HCT116 (cell line): ENCODE results near the gene DDAH1. TPM values are rescaled to one million over a fixed set of nuclear protein-coding genes. Genes with fewer than 3 reads are reported as not detected.

Experiments used
- ATAC-seq: fragments of 200-7000 bp; cut with Tn5 transposase; 2 replicates; pipeline ENCODE4 v1.9.1; 2020; ENCODE audit warnings: mild to moderate bottlenecking, moderate library complexity
- BruUV-seq: library from RNA; stranded (reverse); fragments of 400-500 nt; replicated peaks from 2 replicates; lab custom pipeline; 2021; lab: Mats Ljungman, UMichigan
- CTCF ChIA-PET: fragments of 300-600 bp; sonication (Branson Sonifier 250); formaldehyde crosslinking; loops from one replicate; lab custom pipeline; 2021; ENCODE audit warnings: antibody characterized with exemption; lab: Charles Lee
- POLR2A ChIA-PET: fragments of 300-600, 350-600 bp; sonication (Branson Sonifier 250); formaldehyde crosslinking; loops from one replicate; lab custom pipeline; 2021; ENCODE audit warnings: antibody characterized with exemption; lab: Charles Lee
- RAD21 ChIA-PET, 2 experiments: fragments of 300-600 bp; sonication (Branson Sonifier 250); formaldehyde crosslinking; loops; one replicate each; lab custom pipeline; 2023; ENCODE audit warnings: low total read pairs in 2 of 2; ENCODE audit not compliant: uncharacterized antibody in 2 of 2, unreplicated experiment in 2 of 2, low non-redundant PET in 1 of 2; lab: Charles Lee
- DNase-seq: peaks from one replicate; pipeline ENCODE4 v3.0.0-alpha.2; 2010; ENCODE audit warnings: low read depth, low spot score
- H2AFZ ChIP-seq: fragments of 200-600 bp; shearing (Covaris generic), sonication (generic); 2 replicates; pipeline ENCODE4 v1.6.1; 2017; ENCODE audit warnings: low read depth, mixed run types, mixed read lengths, antibody characterized with exemption, low read length; ENCODE audit not compliant: poor library complexity, severe bottlenecking
- H3K27ac ChIP-seq: 2 replicates; pipeline ENCODE4 v1.5.1; 2012; ENCODE audit warnings: low read depth, low read length
- H3K27me3 ChIP-seq: fragments of 200-600 bp; sonication (generic); 2 replicates; pipeline ENCODE4 v1.6.1; 2016; ENCODE audit warnings: mixed run types, low read length, mixed read lengths; ENCODE audit not compliant: insufficient read depth
- H3K36me3 ChIP-seq, 2 experiments: fragments of 200-500 bp in 1 of 2; fragments of 200-600 bp in 1 of 2; sonication (Bioruptor generic) in 1 of 2; sonication (generic) in 1 of 2; 2 replicates each; pipeline versions ENCODE4 v1.5.1 to v1.6.1; 2014 to 2016; ENCODE audit warnings: low read length in 2 of 2, inconsistent platforms in 1 of 2, mixed read lengths in 1 of 2, mixed run types in 1 of 2; ENCODE audit not compliant: insufficient read depth in 2 of 2, control insufficient read depth in 1 of 2
- H3K4me1 ChIP-seq, 2 experiments: fragments of 200-600 bp in 1 of 2; sonication (generic) in 1 of 2; 2 replicates each; pipeline versions ENCODE4 v1.5.1 to v1.6.1; 2012 to 2017; ENCODE audit warnings: low read length in 2 of 2, inconsistent platforms in 1 of 2, mild to moderate bottlenecking in 1 of 2, mixed read lengths in 1 of 2, mixed run types in 1 of 2, moderate library complexity in 1 of 2; ENCODE audit not compliant: insufficient read depth in 2 of 2, control insufficient read depth in 1 of 2
- H3K4me2 ChIP-seq: fragments of 200-600 bp; sonication (generic); 2 replicates; pipeline ENCODE4 v1.6.1; 2017; ENCODE audit warnings: mixed run types, low read length, mixed read lengths
- H3K4me3 ChIP-seq, 2 experiments: fragments of 200-600 bp in 1 of 2; sonication (generic) in 1 of 2; replicated peaks in 1 of 2; 2 replicates each; pipeline ENCODE4 v1.5.1; 2011 to 2016; ENCODE audit warnings: low read length in 2 of 2, control low read depth in 1 of 2, low read depth in 1 of 2, mild to moderate bottlenecking in 1 of 2, mixed read lengths in 1 of 2, mixed run types in 1 of 2
- H3K79me2 ChIP-seq: fragments of 200-600 bp; sonication (generic); 2 replicates; pipeline ENCODE4 v1.6.1; 2017; ENCODE audit warnings: mild to moderate bottlenecking, mixed run types, low read length, moderate library complexity, mixed read lengths; ENCODE audit not compliant: insufficient read depth
- H3K9ac ChIP-seq: fragments of 200-600 bp; sonication (generic); 2 replicates; pipeline ENCODE4 v1.6.1; 2016; ENCODE audit warnings: low read length, mixed read lengths
- H3K9me2 ChIP-seq: fragments of 200-600 bp; sonication (generic), shearing (Covaris generic); 2 replicates; pipeline ENCODE4 v1.6.1; 2017; ENCODE audit warnings: mixed run types, mild to moderate bottlenecking, moderate library complexity; ENCODE audit not compliant: insufficient read depth
- H3K9me3 ChIP-seq, 2 experiments: fragments of 200-500 bp in 1 of 2; fragments of 200-600 bp in 1 of 2; sonication (Bioruptor generic) in 1 of 2; sonication (generic) in 1 of 2; 2 replicates each; pipeline ENCODE4 v1.6.1; 2014 to 2017; ENCODE audit warnings: low read length in 2 of 2, mixed read lengths in 2 of 2, inconsistent platforms in 1 of 2, low read depth in 1 of 2, mild to moderate bottlenecking in 1 of 2, mixed run types in 1 of 2, moderate library complexity in 1 of 2; ENCODE audit not compliant: control insufficient read depth in 1 of 2, insufficient read depth in 1 of 2
- H4K20me1 ChIP-seq: fragments of 200-600 bp; sonication (generic), shearing (Covaris generic); 2 replicates; pipeline ENCODE4 v1.6.1; 2017; ENCODE audit warnings: mixed run types, mild to moderate bottlenecking, moderate library complexity; ENCODE audit not compliant: insufficient read depth
- EZH2 ChIP-seq: fragments of 200-600 bp; sonication (generic); IDR thresholded peaks from 2 replicates; pipeline ENCODE4 v1.6.1; 2017; ENCODE audit warnings: antibody characterized with exemption, mixed run types
- JUND ChIP-seq: IDR thresholded peaks from 2 replicates; pipeline ENCODE4 v1.6.1; 2012
- POLR2A ChIP-seq: IDR thresholded peaks from 2 replicates; pipeline ENCODE4 v1.7.0; 2011; ENCODE audit warnings: borderline replicate concordance; ENCODE audit not compliant: insufficient read depth, insufficient read length; ENCODE audit errors: extremely low read depth
- POLR2AphosphoS5 ChIP-seq: IDR thresholded peaks from 2 replicates; pipeline ENCODE4 v1.6.1; 2011; ENCODE audit warnings: mild to moderate bottlenecking, low read depth, low read length, moderate library complexity
- SP1 ChIP-seq: IDR thresholded peaks from 2 replicates; pipeline ENCODE4 v1.6.1; 2012; ENCODE audit warnings: low read depth
- SRF ChIP-seq: IDR thresholded peaks from 2 replicates; pipeline ENCODE4 v1.6.1; 2012; ENCODE audit warnings: low read depth
- TCF7L2 ChIP-seq: IDR thresholded peaks from 2 replicates; pipeline ENCODE4 v1.7.0; 2011; ENCODE audit warnings: borderline replicate concordance, inconsistent platforms; ENCODE audit not compliant: insufficient read depth, insufficient read length; ENCODE audit errors: extremely low read depth
- YY1 ChIP-seq: IDR thresholded peaks from 2 replicates; pipeline ENCODE4 v1.6.1; 2011; ENCODE audit warnings: low read length, low read depth, moderate library complexity, mild to moderate bottlenecking; ENCODE audit not compliant: insufficient replicate concordance; ENCODE audit errors: extremely low read depth
- ZNF274 ChIP-seq: fragments of 200-500 bp; sonication (Bioruptor generic); IDR thresholded peaks from 2 replicates; pipeline ENCODE4 v1.6.1; 2014; ENCODE audit warnings: mild to moderate bottlenecking, low read depth, low read length, inconsistent platforms
- intact Hi-C: fragments of 100-400 bp; cut with micrococcal nuclease; formaldehyde crosslinking; loops from 2 replicates; pipeline ENCODE4 v1.10.0; 2022
- total RNA-seq: library from RNA; stranded (reverse); gene quantifications from one replicate; pipeline ENCODE4 v1.2.1, GENCODE V29; 2021; ENCODE audit not compliant: unreplicated experiment
- TF ChIP-seq, protein P1 (sequence below), 3 experiments: fragments of 200-600 bp in 1 of 3; sonication (generic) in 1 of 3; IDR thresholded peaks in 2 of 3; conservative IDR thresholded peaks in 1 of 3; 2 replicates each; pipeline ENCODE4 v1.5.1; 2012 to 2017; ENCODE audit warnings: low read depth in 2 of 3, low read length in 2 of 3, antibody characterized with exemption in 1 of 3, borderline replicate concordance in 1 of 3, control low read depth in 1 of 3, mild to moderate bottlenecking in 1 of 3, mixed read lengths in 1 of 3, mixed run types in 1 of 3, moderate library complexity in 1 of 3; ENCODE audit not compliant: insufficient read depth in 1 of 3

Gene DDAH1
- total RNA-seq, 1 experiment from 2014 or later: 16.6 TPM

DNA sequence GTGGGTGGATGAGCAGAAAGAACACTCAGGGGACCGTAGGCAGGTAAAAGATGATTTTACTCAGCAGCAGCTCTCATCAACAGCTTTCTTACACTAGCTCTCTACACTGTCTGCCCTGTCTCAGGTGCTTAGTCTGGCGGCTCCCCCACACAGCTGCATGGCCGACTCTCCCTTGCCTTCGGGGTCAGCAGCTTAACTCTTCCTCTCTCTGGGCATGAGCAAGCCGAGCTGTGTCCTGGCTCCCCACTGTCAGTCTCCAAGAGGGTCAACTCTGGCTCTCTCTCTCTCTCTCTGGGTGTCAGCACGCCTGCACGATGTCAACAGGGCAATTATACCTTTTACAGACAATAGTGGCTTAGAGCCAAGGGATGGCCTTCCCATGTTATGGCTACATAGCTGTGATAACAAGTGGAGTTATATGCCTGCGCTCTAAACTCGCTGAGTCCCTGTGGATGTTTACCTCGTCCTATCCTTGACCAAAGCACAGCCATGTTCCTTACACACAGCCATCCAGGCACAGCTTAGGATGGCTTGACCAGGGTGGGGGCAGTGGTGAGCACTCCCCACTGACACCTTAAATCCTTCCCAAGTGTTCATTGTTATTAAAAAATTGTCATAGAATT lies 185.4 kb downstream of the DDAH1 start:
- RAD21 ChIA-PET: no interaction called here
- Histone ChIP-seq H3K4me3 (no peak overlapping the region), H3K4me1 (peaks cover 23 to 61% of the 10 kb centered on the region in 2 experiments)

GRCh38 chr1:85278853-85279314 lies 186.1 kb downstream of the DDAH1 start:
- DNase-seq: peak; percentile 87
- Histone ChIP-seq H3K9me3 (no peaks in the 10 kb centered on the region), H3K4me2 (peak overlapping the region; percentile 63), H3K27me3 (no peaks in the 10 kb centered on the region), H3K9ac (peak overlapping the region; percentile 35), H3K79me2 (peaks cover 23% of the 10 kb centered on the region), H4K20me1 (no peaks in the 10 kb centered on the region), H2AFZ (no peak overlapping the region), H3K36me3 (no peaks in the 10 kb centered on the region), H3K27ac (peak overlapping the region; percentile 58), H3K4me1 (peaks cover 23 to 61% of the 10 kb centered on the region in 2 experiments), H3K4me3 (peak overlapping the region in 1 of 2 experiments; percentile 1; a peak in 1 of 4 replicates), H3K9me2 (no peaks in the 10 kb centered on the region)
- intact Hi-C loops: no loop called here
- RAD21 ChIA-PET: no interaction called here
- CTCF ChIA-PET: no interaction called here
- BruUV-seq: no TSS peak
- POLR2A ChIA-PET: no interaction called here
- ATAC-seq: no peak
- TF ChIP-seq, protein P1, sequence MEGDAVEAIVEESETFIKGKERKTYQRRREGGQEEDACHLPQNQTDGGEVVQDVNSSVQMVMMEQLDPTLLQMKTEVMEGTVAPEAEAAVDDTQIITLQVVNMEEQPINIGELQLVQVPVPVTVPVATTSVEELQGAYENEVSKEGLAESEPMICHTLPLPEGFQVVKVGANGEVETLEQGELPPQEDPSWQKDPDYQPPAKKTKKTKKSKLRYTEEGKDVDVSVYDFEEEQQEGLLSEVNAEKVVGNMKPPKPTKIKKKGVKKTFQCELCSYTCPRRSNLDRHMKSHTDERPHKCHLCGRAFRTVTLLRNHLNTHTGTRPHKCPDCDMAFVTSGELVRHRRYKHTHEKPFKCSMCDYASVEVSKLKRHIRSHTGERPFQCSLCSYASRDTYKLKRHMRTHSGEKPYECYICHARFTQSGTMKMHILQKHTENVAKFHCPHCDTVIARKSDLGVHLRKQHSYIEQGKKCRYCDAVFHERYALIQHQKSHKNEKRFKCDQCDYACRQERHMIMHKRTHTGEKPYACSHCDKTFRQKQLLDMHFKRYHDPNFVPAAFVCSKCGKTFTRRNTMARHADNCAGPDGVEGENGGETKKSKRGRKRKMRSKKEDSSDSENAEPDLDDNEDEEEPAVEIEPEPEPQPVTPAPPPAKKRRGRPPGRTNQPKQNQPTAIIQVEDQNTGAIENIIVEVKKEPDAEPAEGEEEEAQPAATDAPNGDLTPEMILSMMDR (IDR thresholded peaks at IDR 0.05 in 2 of 3, conservative IDR thresholded peaks at IDR 0.05 in 1 of 3; ENCODE audit: borderline replicate concordance in 1 of 3, insufficient read depth in 1 of 3, low read depth in 2 of 3, low read length in 2 of 3): no peak
- TF ChIP-seq EZH2 (no peak), SRF (no peak; the same call in 1 of the 2 replicates), JUND (peak; percentile 90), POLR2AphosphoS5 (peak; percentile 70), SP1 (peak; percentile 83), POLR2A (no peak), YY1 (no peak), ZNF274 (no peak), TCF7L2 (no peak)

More for the DNA sequence above, 185.4 kb downstream of the DDAH1 start:
- Histone ChIP-seq H3K4me2 (peak overlapping the region; percentile 63), H3K27ac (peak overlapping the region; percentile 58), H2AFZ (no peak overlapping the region), H4K20me1 (no peaks in the 10 kb centered on the region), H3K36me3 (no peaks in the 10 kb centered on the region), H3K9me3 (no peaks in the 10 kb centered on the region), H3K27me3 (no peaks in the 10 kb centered on the region), H3K9me2 (no peaks in the 10 kb centered on the region), H3K79me2 (peaks cover 16% of the 10 kb centered on the region), H3K9ac (peak overlapping the region; percentile 35)
- no TSS peak for BruUV-seq
- TF ChIP-seq, protein P1 (IDR thresholded peaks at IDR 0.05 in 2 of 3, conservative IDR thresholded peaks at IDR 0.05 in 1 of 3; ENCODE audit: borderline replicate concordance in 1 of 3, insufficient read depth in 1 of 3, low read depth in 2 of 3, low read length in 2 of 3): 0 out of 6 replicates have a peak, but pooled peaks of 1 of the 3 experiments have one; percentile 7
- TF ChIP-seq YY1: no peak
- ChIA-PET CTCF (no interaction called here), POLR2A (no interaction called here)
- DNase-seq (no peak), ATAC-seq (no peak)
- intact Hi-C loops: no loop called here
